HG03378 (cell line): ENCODE results near the gene SLC6A17.

Source experiments
- ATAC-seq: cut with Tn5 transposase; IDR thresholded peaks from one replicate; pipeline ENCODE4 v1.9.1; 2021; ENCODE audit warnings: mild to moderate bottlenecking, moderate library complexity; ENCODE audit not compliant: unreplicated experiment

The SLC6A17 gene

GRCh38 chr1:110134050-110134595 lies 16.2 kb upstream of the SLC6A17 start:
- ATAC-seq: no peak

- ATAC-seq: no peak
These were observed 15.0 kb upstream of the SLC6A17 start for GRCh38 chr1:110135246-110135645.

GRCh38 chr1:110135666-110136065 lies 14.6 kb upstream of the SLC6A17 start:
- no peak for ATAC-seq

GRCh38 chr1:110136911-110137310 lies 13.4 kb upstream of the SLC6A17 start:
- no peak for ATAC-seq

- ATAC-seq: no peak
These were observed 11.3 kb upstream of the SLC6A17 start for GRCh38 chr1:110138956-110139355.

GRCh38 chr1:110144366-110144765 lies 5.9 kb upstream of the SLC6A17 start:
- no peak for ATAC-seq

GRCh38 chr1:110148961-110149360 lies 1.3 kb upstream of the SLC6A17 start:
- no peak for ATAC-seq

- no peak for ATAC-seq
These were observed 928 bp downstream of the SLC6A17 start for GRCh38 chr1:110151175-110151669.

GRCh38 chr1:110152133-110152785 lies 2.0 kb downstream of the SLC6A17 start:
- ATAC-seq: no peak

GRCh38 chr1:110153407-110153950 lies 3.2 kb downstream of the SLC6A17 start:
- ATAC-seq: no peak

GRCh38 chr1:110155878-110156522 lies 5.7 kb downstream of the SLC6A17 start:
- ATAC-seq: no peak

GRCh38 chr1:110158261-110158660 lies 8.0 kb downstream of the SLC6A17 start:
- no peak for ATAC-seq

GRCh38 chr1:110159168-110159567 lies 8.9 kb downstream of the SLC6A17 start:
- no peak for ATAC-seq

GRCh38 chr1:110160538-110161100 lies 10.3 kb downstream of the SLC6A17 start:
- ATAC-seq: no peak

GRCh38 chr1:110161165-110161564 lies 10.9 kb downstream of the SLC6A17 start:
- ATAC-seq: no peak

GRCh38 chr1:110161849-110162248 lies 11.6 kb downstream of the SLC6A17 start:
- no peak for ATAC-seq

- no peak for ATAC-seq
These were observed 13.3 kb downstream of the SLC6A17 start for GRCh38 chr1:110163591-110163990.

- ATAC-seq: no peak
These were observed 14.5 kb downstream of the SLC6A17 start for GRCh38 chr1:110164725-110165350.

GRCh38 chr1:110165761-110166231 lies 15.5 kb downstream of the SLC6A17 start:
- no peak for ATAC-seq

- ATAC-seq: no peak
These were observed 16.6 kb downstream of the SLC6A17 start for GRCh38 chr1:110166861-110167260.
